PFSK-1 (cell line): ENCODE data around the gene KATNIP.

ENCODE experiments used
- FOXP2 ChIP-seq: optimal IDR thresholded peaks from 2 replicates; pipeline ENCODE3; 2011; ENCODE audit warnings: borderline replicate concordance, control low read depth, inconsistent platforms; ENCODE audit not compliant: insufficient read depth; ENCODE audit errors: extremely low read length, extremely low read depth
- POLR2AphosphoS5 ChIP-seq: IDR thresholded peaks from 2 replicates; pipeline ENCODE4 v1.6.1; 2012; ENCODE audit warnings: low read depth, mild to moderate bottlenecking, control low read depth, low read length, moderate library complexity
- REST ChIP-seq, 2 experiments: IDR thresholded peaks; 2 replicates each; pipeline versions ENCODE4 v1.6.1 to v1.8.0; 2011 to 2012; ENCODE audit warnings: low read depth in 2 of 2, low read length in 2 of 2, control low read depth in 1 of 2, inconsistent platforms in 1 of 2, mild to moderate bottlenecking in 1 of 2, moderate library complexity in 1 of 2; ENCODE audit not compliant: insufficient read depth in 1 of 2
- SIN3A ChIP-seq: IDR thresholded peaks from 2 replicates; pipeline ENCODE4 v1.6.1; 2012; ENCODE audit warnings: mild to moderate bottlenecking, low read length, moderate library complexity, borderline replicate concordance; ENCODE audit not compliant: insufficient read depth
- TAF1 ChIP-seq: IDR thresholded peaks from 2 replicates; pipeline ENCODE4 v1.6.1; 2012; ENCODE audit warnings: low read length, control low read depth, borderline replicate concordance; ENCODE audit not compliant: insufficient read depth

The KATNIP gene

GRCh38 chr16:27551036-27551435 lies 1.1 kb downstream of the KATNIP start:
- no peak for TF ChIP-seq SIN3A
- TF ChIP-seq POLR2AphosphoS5: no peak
- TF ChIP-seq FOXP2: no peak
- TF ChIP-seq REST (IDR thresholded peaks at IDR 0.05; ENCODE audit: insufficient read depth in 1 of 2, low read depth in 2 of 2, low read length in 2 of 2): no peak
- TF ChIP-seq TAF1: no peak

- TF ChIP-seq REST (IDR thresholded peaks at IDR 0.05; ENCODE audit: insufficient read depth in 1 of 2, low read depth in 2 of 2, low read length in 2 of 2): no peak
- no peak for TF ChIP-seq TAF1
- TF ChIP-seq SIN3A: no peak
- no peak for TF ChIP-seq FOXP2
- TF ChIP-seq POLR2AphosphoS5: no peak
Observed at GRCh38 chr16:27556471-27556870, 6.5 kb downstream of the KATNIP start.

GRCh38 chr16:27558434-27558833 lies 8.5 kb downstream of the KATNIP start:
- TF ChIP-seq FOXP2 (no peak), SIN3A (no peak), POLR2AphosphoS5 (no peak)

- no peak for TF ChIP-seq FOXP2
- TF ChIP-seq REST (IDR thresholded peaks at IDR 0.05; ENCODE audit: insufficient read depth in 1 of 2, low read depth in 2 of 2, low read length in 2 of 2): no peak
- TF ChIP-seq POLR2AphosphoS5: no peak
- TF ChIP-seq TAF1: no peak
- no peak for TF ChIP-seq SIN3A
Observed at GRCh38 chr16:27558932-27559331, 9.0 kb downstream of the KATNIP start.

- TF ChIP-seq SIN3A (no peak), POLR2AphosphoS5 (no peak), TAF1 (no peak), FOXP2 (no peak), REST (IDR thresholded peaks at IDR 0.05; ENCODE audit: insufficient read depth in 1 of 2, low read depth in 2 of 2, low read length in 2 of 2) (no peak)
Observed at GRCh38 chr16:27561216-27561615, 11.3 kb downstream of the KATNIP start.
